NB4 (cell line): ENCODE results near the gene GRID1.

Source experiments
- DNase-seq: peaks from one replicate; pipeline ENCODE4 v3.0.0; 2010; ENCODE audit warnings: low read depth
- H3K4me3 ChIP-seq: one replicate; pipeline ENCODE4 v1.5.1; 2011; ENCODE audit warnings: mild to moderate bottlenecking, low read depth, low read length, moderate library complexity
- CTCF ChIP-seq: IDR thresholded peaks from one replicate; pipeline ENCODE4 v1.5.1; 2012; ENCODE audit warnings: low read depth, low read length
- MAX ChIP-seq: IDR thresholded peaks from 2 replicates; pipeline ENCODE4 v1.6.1; 2011; ENCODE audit warnings: low read depth, low read length
- MYC ChIP-seq: IDR thresholded peaks from 2 replicates; pipeline ENCODE4 v1.6.1; 2011; ENCODE audit warnings: low read depth, low read length
- POLR2A ChIP-seq: IDR thresholded peaks from 2 replicates; pipeline ENCODE4 v1.6.1; 2011; ENCODE audit warnings: mild to moderate bottlenecking; ENCODE audit not compliant: insufficient read length; ENCODE audit errors: extremely low read depth

Gene GRID1

DNA sequence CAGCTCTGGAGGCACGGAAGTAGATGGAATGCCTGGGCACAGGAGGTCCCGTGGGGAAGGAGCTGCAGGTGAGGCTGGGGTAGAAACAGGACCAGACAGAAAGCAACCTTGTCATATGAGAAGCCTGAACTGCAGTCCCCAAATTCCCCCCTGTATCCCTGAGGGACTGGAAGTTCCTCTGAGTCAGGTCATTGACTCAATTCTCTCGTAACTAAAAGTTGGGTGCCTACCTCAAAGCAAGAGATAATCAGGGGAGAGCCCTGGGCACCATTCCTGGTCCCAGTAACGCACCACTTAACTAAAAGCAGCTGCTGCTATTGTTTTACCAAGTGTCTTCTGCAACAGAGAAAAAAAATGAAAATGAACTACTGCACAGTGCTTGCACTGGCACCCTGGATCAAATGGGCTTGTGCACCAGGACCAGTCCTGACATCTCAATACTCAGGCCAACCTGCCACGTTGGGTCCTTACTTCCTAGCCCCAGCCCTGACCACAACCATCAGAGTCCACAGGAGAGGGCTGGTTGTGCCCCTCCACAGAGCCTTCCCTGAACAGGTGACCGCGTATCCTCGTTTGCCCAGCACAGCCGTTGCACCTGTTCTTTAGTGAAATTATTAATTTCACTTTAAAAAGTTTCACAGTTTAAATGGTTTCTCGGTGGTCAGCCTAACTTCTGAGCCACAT is 79.3 kb downstream of the GRID1 start:
- TF ChIP-seq MYC (no peak), MAX (no peak), POLR2A (no peak), CTCF (no peak)
- no peak for DNase-seq
- H3K4me3 ChIP-seq: no peak overlapping the region

- TF ChIP-seq MAX (no peak), POLR2A (no peak), CTCF (no peak), MYC (no peak)
- no peak overlapping the region for H3K4me3 ChIP-seq
- no peak for DNase-seq
Measured at GRCh38 chr10:86286236-86287109, 80.1 kb downstream of the GRID1 start.

DNA sequence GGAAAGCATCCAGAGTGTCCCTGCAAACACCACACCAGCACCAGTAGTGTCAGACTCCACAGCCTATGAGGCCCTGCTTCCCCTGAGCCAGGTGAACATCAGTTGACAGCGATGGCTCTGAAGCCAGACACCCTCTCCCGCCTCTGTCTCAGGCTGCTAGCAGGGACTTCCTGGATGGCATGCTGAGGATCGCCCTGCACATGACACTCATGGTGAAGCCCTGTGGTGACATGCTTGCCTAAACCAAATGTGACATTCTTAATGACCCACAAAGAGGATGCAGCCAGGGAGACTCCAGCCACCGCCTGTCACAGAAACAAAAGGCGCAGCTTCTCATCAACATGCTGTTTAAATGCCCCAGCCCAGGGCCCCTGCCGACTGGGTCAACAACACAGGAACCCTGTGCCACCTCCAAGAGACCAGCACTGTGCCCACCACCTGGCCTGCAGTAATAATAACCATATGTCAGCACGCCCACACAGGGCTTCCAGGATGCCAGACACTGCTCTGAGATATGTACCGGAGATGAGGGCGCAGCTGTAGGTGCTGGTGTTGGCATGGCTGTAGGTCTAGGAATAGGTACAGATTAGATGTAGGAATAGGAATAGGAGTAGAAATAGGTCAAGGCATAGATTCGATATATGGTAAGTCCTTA is 81.3 kb downstream of the GRID1 start:
- no peak for TF ChIP-seq MYC
- no peak for TF ChIP-seq CTCF
- no peak for TF ChIP-seq MAX
- TF ChIP-seq POLR2A: no peak
- no peak for DNase-seq
- H3K4me3 ChIP-seq: no peak overlapping the region

- no peak overlapping the region for H3K4me3 ChIP-seq
- DNase-seq: no peak
- TF ChIP-seq MAX (no peak), POLR2A (no peak), MYC (no peak), CTCF (no peak)
Measured at GRCh38 chr10:86284355-86285105, 82.1 kb downstream of the GRID1 start.
